H1 (cell line): Measurements from ENCODE around the gene EFEMP2. TPM values are rescaled to one million over a fixed set of nuclear protein-coding genes. Genes with fewer than 3 reads are reported as not detected.
A peak's percentile ranks its signal among the peaks of the same experiment; 100 is the strongest.

Experiments used
- CTCF ChIA-PET: fragments of 300-600 bp; sonication (Branson Sonifier 250); formaldehyde crosslinking; loops from one replicate; lab custom pipeline; 2021; ENCODE audit not compliant: partially characterized antibody; lab: Charles Lee
- POLR2A ChIA-PET: fragments of 300-600 bp; sonication (Branson Sonifier 250); formaldehyde crosslinking; loops from one replicate; lab custom pipeline; 2021; ENCODE audit warnings: inconsistent platforms; ENCODE audit not compliant: partially characterized antibody; lab: Charles Lee
- DNase-seq, 2 experiments: peaks; one replicate each; pipeline versions ENCODE4 v3.0.0 to v3.0.0-alpha.2; 2010 to 2022; ENCODE audit warnings: low spot score in 2 of 2, low read depth in 1 of 2, mixed read lengths in 1 of 2
- FAIRE-seq: peaks from 2 replicates; lab custom pipeline; 2011; peaks lifted over from hg19 to GRCh38; lab: Jason Lieb, UNC
- H2AFZ ChIP-seq: 2 replicates; pipeline ENCODE4 v1.8.1; 2012; ENCODE audit warnings: low read length, inconsistent platforms
- H2AK5ac ChIP-seq: 2 replicates; pipeline ENCODE4 v1.6.1; 2013; ENCODE audit warnings: low read depth, low read length
- H2BK120ac ChIP-seq: replicated peaks from 2 replicates; pipeline ENCODE3; 2013; ENCODE audit warnings: low read depth, low read length, inconsistent platforms
- H2BK12ac ChIP-seq: 2 replicates; pipeline ENCODE4 v1.6.1; 2013; ENCODE audit warnings: low read depth, low read length
- H2BK15ac ChIP-seq: 2 replicates; pipeline ENCODE4 v1.6.1; 2013; ENCODE audit warnings: low read length
- H2BK20ac ChIP-seq: 2 replicates; pipeline ENCODE4 v1.6.1; 2013; ENCODE audit warnings: low read length
- H2BK5ac ChIP-seq: 2 replicates; pipeline ENCODE4 v1.6.1; 2013; ENCODE audit warnings: low read depth, low read length
- H3K14ac ChIP-seq: 2 replicates; pipeline ENCODE4 v1.6.1; 2013; ENCODE audit warnings: inconsistent platforms; ENCODE audit not compliant: insufficient read length
- H3K18ac ChIP-seq: 2 replicates; pipeline ENCODE4 v1.6.1; 2013; ENCODE audit warnings: low read length; ENCODE audit errors: extremely low read depth
- H3K23ac ChIP-seq: 2 replicates; pipeline ENCODE4 v1.6.1; 2013; ENCODE audit warnings: inconsistent platforms; ENCODE audit not compliant: insufficient read length
- H3K23me2 ChIP-seq: 2 replicates; pipeline ENCODE4 v1.6.1; 2013; ENCODE audit warnings: low read depth, low read length
- H3K27ac ChIP-seq: 2 replicates; pipeline ENCODE4 v1.6.1; 2011; ENCODE audit warnings: low read depth, low read length, inconsistent platforms
- H3K27me3 ChIP-seq, 4 experiments: replicated peaks in 1 of 4; 1 replicate in 1 of 4; 2 replicates in 3 of 4; pipeline versions ENCODE4 v1.6.1 to v1.8.1; 2011 to 2013; ENCODE audit warnings: low read length in 3 of 4, mild to moderate bottlenecking in 3 of 4, inconsistent platforms in 2 of 4, mixed read lengths in 2 of 4, moderate library complexity in 1 of 4; ENCODE audit not compliant: control insufficient read depth in 3 of 4, insufficient read depth in 3 of 4; ENCODE audit errors: extremely low read depth in 1 of 4
- H3K36me3 ChIP-seq, 4 experiments: 2 replicates each; pipeline versions ENCODE4 v1.6.1 to v1.8.1; 2011 to 2013; ENCODE audit warnings: mild to moderate bottlenecking in 4 of 4, low read length in 3 of 4, moderate library complexity in 2 of 4, control low read depth in 1 of 4, inconsistent platforms in 1 of 4; ENCODE audit not compliant: insufficient read depth in 4 of 4, control insufficient read depth in 2 of 4
- H3K4ac ChIP-seq: replicated peaks from 2 replicates; pipeline ENCODE3; 2013; ENCODE audit warnings: low read length, low read depth, mixed read lengths, inconsistent platforms; ENCODE audit not compliant: insufficient read length
- H3K4me1 ChIP-seq, 4 experiments: replicated peaks in 1 of 4; 1 replicate in 1 of 4; 2 replicates in 3 of 4; pipeline versions ENCODE4 v1.6.1 to v1.8.1; 2011 to 2013; ENCODE audit warnings: low read length in 3 of 4, inconsistent platforms in 2 of 4, mixed read lengths in 1 of 4; ENCODE audit not compliant: insufficient read depth in 4 of 4, control insufficient read depth in 3 of 4
- H3K4me2 ChIP-seq, 2 experiments: 2 replicates each; pipeline versions ENCODE4 v1.6.1 to v1.8.1; 2011 to 2013; ENCODE audit warnings: low read depth in 2 of 2, low read length in 2 of 2, control low read depth in 1 of 2, inconsistent platforms in 1 of 2, mild to moderate bottlenecking in 1 of 2; ENCODE audit not compliant: insufficient read depth in 1 of 2
- H3K4me3 ChIP-seq, 4 experiments: fragments of 200-600, 300-600 bp in 1 of 4; sonication (generic), shearing (Covaris generic), sonication (Bioruptor Twin) in 1 of 4; 2 replicates each; pipeline versions ENCODE4 v1.5.1 to v1.8.1; 2011 to 2016; ENCODE audit warnings: low read length in 4 of 4, low read depth in 3 of 4, control low read depth in 2 of 4, inconsistent platforms in 2 of 4, mild to moderate bottlenecking in 2 of 4, mixed read lengths in 1 of 4, moderate library complexity in 1 of 4; ENCODE audit not compliant: insufficient read depth in 2 of 4; ENCODE audit errors: extremely low read depth in 1 of 4
- H3K56ac ChIP-seq: replicated peaks from 2 replicates; pipeline ENCODE3; 2013; ENCODE audit warnings: low read depth, mild to moderate bottlenecking, mixed read lengths, low read length, inconsistent platforms; ENCODE audit not compliant: insufficient read length
- H3K79me1 ChIP-seq: 2 replicates; pipeline ENCODE4 v1.6.1; 2013; ENCODE audit warnings: low read depth, low read length, control low read depth
- H3K79me2 ChIP-seq, 2 experiments: 2 replicates each; pipeline versions ENCODE4 v1.6.1 to v1.8.1; 2012 to 2013; ENCODE audit warnings: low read length in 2 of 2, mild to moderate bottlenecking in 2 of 2, inconsistent platforms in 1 of 2; ENCODE audit not compliant: insufficient read depth in 2 of 2, control insufficient read depth in 1 of 2
- H3K9ac ChIP-seq, 4 experiments: replicated peaks in 1 of 4; 1 replicate in 1 of 4; 2 replicates in 3 of 4; pipeline versions ENCODE4 v1.6.1 to v1.8.1; 2011 to 2013; ENCODE audit warnings: low read depth in 3 of 4, low read length in 3 of 4, control low read depth in 2 of 4, mild to moderate bottlenecking in 2 of 4, moderate library complexity in 2 of 4, inconsistent platforms in 1 of 4; ENCODE audit errors: extremely low read depth in 1 of 4
- H3K9me3 ChIP-seq, 2 experiments: 2 replicates each; pipeline versions ENCODE4 v1.6.1 to v1.8.1; 2012 to 2013; ENCODE audit warnings: mild to moderate bottlenecking in 2 of 2, moderate library complexity in 2 of 2, control low read depth in 1 of 2, inconsistent platforms in 1 of 2, low read depth in 1 of 2, low read length in 1 of 2, mixed read lengths in 1 of 2; ENCODE audit not compliant: insufficient read depth in 2 of 2
- H4K20me1 ChIP-seq, 2 experiments: replicated peaks in 1 of 2; 2 replicates each; pipeline versions ENCODE3 to v1.8.1; 2011 to 2013; ENCODE audit warnings: inconsistent platforms in 2 of 2, low read length in 2 of 2, mild to moderate bottlenecking in 1 of 2; ENCODE audit not compliant: insufficient read depth in 2 of 2, control insufficient read depth in 1 of 2
- H4K5ac ChIP-seq: 2 replicates; pipeline ENCODE4 v1.6.1; 2013; ENCODE audit warnings: low read length, low read depth, mixed read lengths, inconsistent platforms; ENCODE audit not compliant: insufficient read length
- H4K8ac ChIP-seq: 2 replicates; pipeline ENCODE4 v1.8.0; 2013; ENCODE audit warnings: mild to moderate bottlenecking, moderate library complexity, low read length, inconsistent platforms; ENCODE audit not compliant: insufficient read depth; ENCODE audit errors: extremely low read depth
- H4K91ac ChIP-seq: replicated peaks from 2 replicates; pipeline ENCODE3; 2013; ENCODE audit warnings: low read length, mixed read lengths, inconsistent platforms; ENCODE audit not compliant: insufficient read length
- EGR1 ChIP-seq: IDR thresholded peaks from 2 replicates; pipeline ENCODE4 v1.6.1; 2011; ENCODE audit warnings: low read depth, low read length, borderline replicate concordance
- HDAC2 ChIP-seq, 2 experiments: fragments of 300-600 bp in 1 of 2; sonication (generic) in 1 of 2; IDR thresholded peaks; 2 replicates each; pipeline ENCODE4 v1.6.1; 2011 to 2012; ENCODE audit warnings: low read depth in 2 of 2, low read length in 2 of 2, mild to moderate bottlenecking in 2 of 2, moderate library complexity in 2 of 2, borderline replicate concordance in 1 of 2, inconsistent platforms in 1 of 2
- PHF8 ChIP-seq: fragments of 200-600 bp; sonication (generic); conservative IDR thresholded peaks from 2 replicates; pipeline ENCODE4 v1.7.1; 2012; ENCODE audit warnings: low read depth, mild to moderate bottlenecking, inconsistent platforms, low read length, moderate library complexity
- POU5F1 ChIP-seq: IDR thresholded peaks from 2 replicates; pipeline ENCODE4 v1.6.1; 2011; ENCODE audit warnings: low read depth, mild to moderate bottlenecking, low read length, moderate library complexity
- RFX5 ChIP-seq: IDR thresholded peaks from 2 replicates; pipeline ENCODE4 v1.6.1; 2011; ENCODE audit warnings: low read depth, low read length, improper control_type of control experiment, borderline replicate concordance
- WGBS, 2 experiments: shearing (Covaris generic) in 1 of 2; methylation state at CpG; one replicate each; pipeline versions ENCODE4 v1.1.6 to v1.1.7; 2013 to 2015; ENCODE audit warnings: low lambda C conversion rate in 2 of 2, mixed read lengths in 2 of 2, inconsistent platforms in 1 of 2, low coverage in 1 of 2, missing lambda C conversion rate in 1 of 2; ENCODE audit not compliant: insufficient replicate concordance in 2 of 2, insufficient coverage in 1 of 2, insufficient read length in 1 of 2; ENCODE audit errors: extremely low coverage in 1 of 2, missing lambda C conversion rate in 1 of 2; 5-methylcytosine and 5-hydroxymethylcytosine counted together
- polyA plus RNA-seq, 7 experiments: library from polyadenylated mRNA; depleted of rRNA in 3 of 7; stranded (reverse) in 5 of 7; unstranded in 2 of 7; fragments of >200 nt in 5 of 7; fragments of 200-250 nt in 2 of 7; gene quantifications; 1 replicate in 5 of 7; 2 replicates in 1 of 7; 4 replicates in 1 of 7; pipeline versions ENCODE4 v1.2.1 to v1.2.3, GENCODE V29; 2011 to 2013; ENCODE audit warnings: missing spikeins in 2 of 7, mixed read lengths in 2 of 7
- total RNA-seq: library from RNA; stranded (reverse); fragmentation: NEBNext Ultra II Directional; extraction: Animal tissue kit (Norgen Biotek cat#: 25700); gene quantifications from 2 replicates; pipeline ENCODE4 v1.2.1, GENCODE V29; 2021

Gene EFEMP2
- total and polyA plus RNA-seq, 2 of the 8 experiments (the other 6 are each of a cell fraction or from before 2014, with no cell fraction given), result 8.8 to 17.2 TPM

DNA sequence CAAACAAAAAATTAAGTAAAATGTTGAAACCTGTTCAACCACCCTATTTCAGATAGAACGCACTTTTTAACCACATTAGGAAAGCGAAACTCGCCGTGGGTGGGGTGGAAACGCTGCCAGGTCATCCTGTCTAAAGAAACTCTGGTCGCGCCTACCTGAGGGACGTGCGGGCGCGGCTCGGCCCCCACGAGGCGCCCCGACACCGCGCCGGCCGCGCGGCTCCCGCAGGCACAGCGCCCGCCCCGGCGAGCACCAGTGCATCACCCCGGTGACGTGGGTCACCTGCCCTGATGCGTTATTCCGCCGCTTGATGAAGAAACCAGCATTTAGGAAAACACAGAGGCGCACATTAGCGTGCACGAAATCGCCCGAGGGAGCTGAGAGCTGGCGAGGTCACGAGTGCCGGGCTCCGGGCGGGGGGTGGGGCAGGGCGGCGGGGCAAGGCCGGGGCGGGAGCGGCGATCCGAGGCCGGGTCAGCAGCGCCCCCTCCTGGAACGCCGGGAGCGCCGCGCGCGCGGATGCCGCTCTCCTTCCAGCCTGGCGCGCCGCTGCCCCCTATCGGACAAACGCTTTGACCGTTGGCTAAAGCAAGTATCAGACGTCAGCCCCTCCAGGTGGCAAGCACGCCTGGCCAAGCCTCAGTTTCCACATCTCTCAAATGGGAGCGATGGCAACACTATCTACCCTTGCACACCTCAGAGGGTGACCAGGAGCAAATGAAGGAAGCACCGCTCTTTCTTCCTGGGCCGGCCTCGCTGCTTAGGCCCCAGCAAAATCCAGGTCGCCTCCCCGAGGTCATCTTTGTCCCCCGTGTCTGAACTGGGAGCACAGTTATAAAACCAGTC, 54.5 kb downstream of the EFEMP2 start:
- 10% methylated on average over 62 of the region's 74 CpGs; no CpG with 5 or more reads in 1 of the 2 experiments for WGBS, 2 experiments
- Histone ChIP-seq H2BK12ac (0 out of 2 replicates have a peak overlapping the region, but pooled peaks have one; percentile 39), H3K14ac (no peak overlapping the region), H3K79me2 (no peaks in the 10 kb centered on the region), H3K36me3 (no peaks in the 10 kb centered on the region), H3K27ac (no peak overlapping the region), H2BK15ac (peak overlapping the region; percentile 98; the same call in 1 of the 2 replicates), H3K4me2 (peak overlapping the region; percentile 28 to 75), H2BK20ac (no peak overlapping the region), H2AFZ (peak overlapping the region; percentile 89; the same call in 1 of the 2 replicates), H2AK5ac (no peak overlapping the region), H3K23ac (no peak overlapping the region), H3K23me2 (0 out of 2 replicates have a peak, but pooled peaks cover 1% of the 10 kb centered on the region), H2BK5ac (no peak overlapping the region), H4K91ac (peak overlapping the region; percentile 65), H3K4me1 (no peaks in the 10 kb centered on the region), H3K9ac (peak overlapping the region in 1 of 4 experiments; percentile 26; a peak in 2 of 7 replicates), H3K56ac (no peak overlapping the region), H3K9me3 (no peaks in the 10 kb centered on the region), H3K27me3 (peaks cover 0 to 11% (median 4%) of the 10 kb centered on the region in 4 experiments; a peak in 4 of 7 replicates), H4K8ac (peak overlapping the region; percentile 75), H4K5ac (peak overlapping the region; percentile 68), H3K4me3 (peak overlapping the region; percentile 41 to 74 (median 67)), H3K4ac (peak overlapping the region; percentile 96), H3K79me1 (no peaks in the 10 kb centered on the region), H3K18ac (peak overlapping the region; percentile 90; the same call in 1 of the 2 replicates), H2BK120ac (peak overlapping the region; percentile 92), H4K20me1 (no peaks in the 10 kb centered on the region)
- DNase-seq (peak; percentile 53 to 99), FAIRE-seq (no peak)
- CTCF ChIA-PET, result interaction anchor here (0.6 to 19.6 kb wide), 37 partner anchors 9 to 1281 kb away, joined by 3 to 347 read pairs (median 5); partner anchors contain the start of genes AP5B1, CCDC85B, FIBP and KAT5
- POLR2A ChIA-PET, result interaction anchor here (0.5 to 1.7 kb wide), 9 partner anchors 11 to 105 kb away, joined by 3 to 7 read pairs (median 4); partner anchors contain the start of gene SNX32
- TF ChIP-seq PHF8, result 0 out of 2 replicates have a peak, but pooled peaks have one; percentile 28
- no peak for TF ChIP-seq RFX5
- TF ChIP-seq HDAC2 (IDR thresholded peaks at IDR 0.05; ENCODE audit: borderline replicate concordance in 1 of 2, low read depth in 2 of 2, low read length in 2 of 2), result peak in 1 of 2 experiments; percentile 97; a peak in 1 of 4 replicates
- no peak; the same call in 1 of the 2 replicates for TF ChIP-seq EGR1
- no peak for TF ChIP-seq POU5F1
